ENCODE measurements around the gene GBE1. TPM values are rescaled to one million over a fixed set of nuclear protein-coding genes. Genes with fewer than 3 reads are reported as not detected.

The GBE1 gene
- total RNA-seq, 1 donor from 2014 or later, result 25.0 TPM

DNA sequence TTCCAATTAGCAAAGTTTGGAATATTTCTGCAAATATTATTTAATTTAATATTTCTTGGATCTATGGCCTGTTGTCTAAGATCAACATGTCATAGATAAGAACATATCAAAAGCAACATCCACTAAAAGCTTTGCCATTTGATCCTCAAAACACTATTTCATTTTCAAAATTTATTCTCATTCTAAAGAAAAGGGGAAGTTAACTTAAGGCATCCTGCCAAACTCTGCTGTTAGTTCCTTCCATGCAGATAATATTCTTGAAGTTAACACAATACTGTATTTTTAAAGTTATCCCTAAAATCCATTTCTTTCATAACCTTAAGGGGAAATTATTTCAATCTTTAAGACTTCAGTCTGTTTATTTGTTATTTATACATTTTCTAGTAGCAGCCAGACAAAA lies 28.2 kb upstream of the GBE1 start:
- Histone ChIP-seq H3K27me3 (no peaks in the 10 kb centered on the region), H3K4me1 (no peaks in the 10 kb centered on the region), H3K9me3 (no peaks in the 10 kb centered on the region), H3K36me3 (no peaks in the 10 kb centered on the region), H3K27ac (no peak overlapping the region), H3K4me3 (no peak overlapping the region)
- DNase-seq (ENCODE audit: extremely low spot score in 2 of 2), result no peak
- intact Hi-C loops (cut with DNase I), result no loop called here
- TF ChIP-seq POLR2AphosphoS5 (IDR thresholded peaks at IDR 0.05; ENCODE audit: insufficient read depth in 1 of 2, low read depth in 1 of 2) (no peak), POLR2A (IDR thresholded peaks at IDR 0.05) (no peak)
- TF ChIP-seq, protein P1, sequence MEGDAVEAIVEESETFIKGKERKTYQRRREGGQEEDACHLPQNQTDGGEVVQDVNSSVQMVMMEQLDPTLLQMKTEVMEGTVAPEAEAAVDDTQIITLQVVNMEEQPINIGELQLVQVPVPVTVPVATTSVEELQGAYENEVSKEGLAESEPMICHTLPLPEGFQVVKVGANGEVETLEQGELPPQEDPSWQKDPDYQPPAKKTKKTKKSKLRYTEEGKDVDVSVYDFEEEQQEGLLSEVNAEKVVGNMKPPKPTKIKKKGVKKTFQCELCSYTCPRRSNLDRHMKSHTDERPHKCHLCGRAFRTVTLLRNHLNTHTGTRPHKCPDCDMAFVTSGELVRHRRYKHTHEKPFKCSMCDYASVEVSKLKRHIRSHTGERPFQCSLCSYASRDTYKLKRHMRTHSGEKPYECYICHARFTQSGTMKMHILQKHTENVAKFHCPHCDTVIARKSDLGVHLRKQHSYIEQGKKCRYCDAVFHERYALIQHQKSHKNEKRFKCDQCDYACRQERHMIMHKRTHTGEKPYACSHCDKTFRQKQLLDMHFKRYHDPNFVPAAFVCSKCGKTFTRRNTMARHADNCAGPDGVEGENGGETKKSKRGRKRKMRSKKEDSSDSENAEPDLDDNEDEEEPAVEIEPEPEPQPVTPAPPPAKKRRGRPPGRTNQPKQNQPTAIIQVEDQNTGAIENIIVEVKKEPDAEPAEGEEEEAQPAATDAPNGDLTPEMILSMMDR (IDR thresholded peaks at IDR 0.05), result no peak

DNA sequence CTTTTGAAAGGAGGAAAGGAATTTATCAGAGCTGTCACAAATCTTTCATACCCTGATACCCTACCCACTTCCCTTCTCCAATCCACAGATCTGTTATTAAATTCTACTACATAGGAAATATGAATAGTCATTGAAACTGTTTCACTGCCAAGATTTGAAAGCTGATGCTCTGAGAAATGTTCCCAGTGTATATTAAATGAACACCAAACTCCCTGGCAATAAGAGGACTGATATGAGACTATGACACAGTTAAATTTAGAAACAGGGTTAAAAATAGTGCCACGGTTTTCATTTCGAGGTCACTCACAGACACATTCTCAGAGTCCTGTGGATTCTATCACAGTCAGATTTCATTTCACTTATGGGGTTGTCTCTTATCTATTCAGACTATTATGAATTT lies 27.2 kb upstream of the GBE1 start:
- no peaks in the 10 kb centered on the region for H3K36me3 ChIP-seq
- TF ChIP-seq POLR2A (IDR thresholded peaks at IDR 0.05) (no peak), POLR2AphosphoS5 (IDR thresholded peaks at IDR 0.05; ENCODE audit: insufficient read depth in 1 of 2, low read depth in 1 of 2) (no peak)
- TF ChIP-seq, protein P1 (IDR thresholded peaks at IDR 0.05), result no peak
- intact Hi-C loops (cut with DNase I), result no loop called here
- no peaks in the 10 kb centered on the region for H3K27me3 ChIP-seq
- no peak for DNase-seq (ENCODE audit: extremely low spot score in 2 of 2)
- no peaks in the 10 kb centered on the region for H3K4me1 ChIP-seq
- H3K4me3 ChIP-seq, result no peak overlapping the region
- no peaks in the 10 kb centered on the region for H3K9me3 ChIP-seq
- H3K27ac ChIP-seq, result no peak overlapping the region

DNA sequence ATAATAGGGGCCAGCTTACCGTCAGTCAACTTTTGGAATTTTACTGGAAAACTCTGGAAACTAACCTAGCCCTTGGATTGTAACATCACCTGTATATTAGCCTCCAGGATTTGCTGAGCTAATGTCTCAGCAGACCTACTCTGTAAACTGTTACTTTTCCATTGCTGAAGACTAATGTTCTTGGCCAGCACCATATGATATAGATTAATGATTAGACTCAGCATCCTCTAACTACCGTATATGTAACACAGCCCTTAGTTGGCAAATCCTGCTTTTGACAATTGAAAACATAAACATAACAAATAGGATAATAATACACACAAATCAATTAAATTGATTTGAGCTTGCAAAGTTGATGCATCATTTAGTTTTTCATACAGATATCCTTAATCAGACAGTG lies 26.6 kb upstream of the GBE1 start:
- intact Hi-C loops (cut with DNase I), result no loop called here
- Histone ChIP-seq H3K27ac (no peak overlapping the region), H3K36me3 (no peaks in the 10 kb centered on the region), H3K4me3 (no peak overlapping the region), H3K4me1 (no peaks in the 10 kb centered on the region), H3K27me3 (no peaks in the 10 kb centered on the region), H3K9me3 (no peaks in the 10 kb centered on the region)
- TF ChIP-seq, protein P1 (IDR thresholded peaks at IDR 0.05), result no peak
- TF ChIP-seq POLR2AphosphoS5 (IDR thresholded peaks at IDR 0.05; ENCODE audit: insufficient read depth in 1 of 2, low read depth in 1 of 2), result no peak
- TF ChIP-seq POLR2A (IDR thresholded peaks at IDR 0.05), result no peak
- DNase-seq (ENCODE audit: extremely low spot score in 2 of 2), result no peak

DNA sequence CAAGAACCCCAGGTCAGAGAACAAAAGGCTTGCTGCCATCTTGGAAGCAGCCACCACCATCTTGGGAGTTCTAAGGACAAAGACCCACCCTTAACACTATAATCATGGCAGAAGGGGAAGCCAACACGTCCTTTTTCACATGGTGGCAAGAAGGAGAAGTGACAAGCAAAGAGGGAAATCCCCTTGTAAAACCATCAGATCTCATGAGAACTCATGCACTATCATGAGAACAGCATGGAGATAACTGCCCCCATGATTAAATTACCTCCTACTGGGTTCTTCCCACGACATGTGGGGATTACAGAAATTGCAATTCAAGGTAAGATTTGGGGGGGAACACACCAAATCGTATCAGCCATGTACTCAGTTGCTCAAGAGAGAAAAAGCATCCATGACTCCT lies 21.1 kb upstream of the GBE1 start:
- no peak overlapping the region for H3K4me3 ChIP-seq
- H3K27me3 ChIP-seq, result no peaks in the 10 kb centered on the region
- H3K9me3 ChIP-seq, result no peaks in the 10 kb centered on the region
- H3K36me3 ChIP-seq, result no peaks in the 10 kb centered on the region
- intact Hi-C loops (cut with DNase I), result no loop called here
- DNase-seq (ENCODE audit: extremely low spot score in 2 of 2), result no peak
- no peaks in the 10 kb centered on the region for H3K4me1 ChIP-seq
- no peak overlapping the region for H3K27ac ChIP-seq
- TF ChIP-seq POLR2A (IDR thresholded peaks at IDR 0.05), result no peak
- TF ChIP-seq, protein P1 (IDR thresholded peaks at IDR 0.05), result no peak
- TF ChIP-seq POLR2AphosphoS5 (IDR thresholded peaks at IDR 0.05; ENCODE audit: insufficient read depth in 1 of 2, low read depth in 1 of 2), result no peak

DNA sequence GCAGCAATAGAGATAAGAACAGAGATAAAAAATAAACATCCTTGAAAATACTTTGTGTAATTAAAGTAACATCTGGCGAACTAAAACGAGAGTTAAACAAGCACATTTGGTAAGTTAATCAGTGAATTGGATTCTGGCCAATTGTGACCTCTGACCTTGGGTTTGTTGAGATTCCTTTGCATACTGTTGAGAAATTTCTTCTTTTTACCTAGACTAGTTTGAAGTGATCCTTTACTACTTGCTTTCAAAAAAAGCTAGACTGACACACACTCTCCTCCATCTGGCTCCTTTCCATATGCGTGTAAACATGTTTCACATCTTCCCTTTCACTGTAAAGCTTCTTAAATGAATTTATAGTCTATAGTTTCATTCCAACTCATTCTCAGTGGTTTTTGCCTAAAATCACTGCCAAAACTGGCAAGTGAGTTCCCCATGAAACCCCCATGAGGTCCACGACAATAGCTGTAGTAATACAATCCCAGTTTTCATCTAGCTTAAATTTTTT lies 17.3 kb upstream of the GBE1 start:
- H3K4me3 ChIP-seq, result no peak overlapping the region
- no peaks in the 10 kb centered on the region for H3K27me3 ChIP-seq
- DNase-seq (ENCODE audit: extremely low spot score in 2 of 2), result no peak
- no peak overlapping the region for H3K27ac ChIP-seq
- no peaks in the 10 kb centered on the region for H3K36me3 ChIP-seq
- no peaks in the 10 kb centered on the region for H3K4me1 ChIP-seq
- no peaks in the 10 kb centered on the region for H3K9me3 ChIP-seq
- intact Hi-C loops (cut with DNase I), result no loop called here
- TF ChIP-seq POLR2AphosphoS5 (IDR thresholded peaks at IDR 0.05; ENCODE audit: insufficient read depth in 1 of 2, low read depth in 1 of 2), result no peak
- TF ChIP-seq, protein P1 (IDR thresholded peaks at IDR 0.05), result no peak
- no peak for TF ChIP-seq POLR2A (IDR thresholded peaks at IDR 0.05)

All from vagina (tissue), 2 donors.